ENCODE data around the gene SPDEF. TPM values are rescaled to one million over a fixed set of nuclear protein-coding genes. Genes with fewer than 3 reads are reported as not detected.
A peak's percentile ranks its signal among the peaks of the same experiment; 100 is the strongest.

Gene SPDEF
- total RNA-seq, 1 donor from 2014 or later, result not detected

GRCh38 chr6:34525431-34526175 lies 30.5 kb downstream of the SPDEF start:
- Histone ChIP-seq H3K4me1 (peaks cover 10% of the 10 kb centered on the region), H3K4me3 (no peak overlapping the region), H3K9me3 (ENCODE audit: low read depth) (no peaks in the 10 kb centered on the region), H2AFZ (replicated peaks) (peak overlapping the region; percentile 42), H3K4me2 (no peak overlapping the region), H3K27ac (no peak overlapping the region), H3K27me3 (no peaks in the 10 kb centered on the region), H3K9ac (no peak overlapping the region), H4K20me1 (ENCODE audit: low read depth) (no peaks in the 10 kb centered on the region), H3K36me3 (no peaks in the 10 kb centered on the region), H3F3A (ENCODE audit: low read depth) (peaks cover 3% of the 10 kb centered on the region), H3K79me2 (ENCODE audit: low read depth) (no peaks in the 10 kb centered on the region)
- Mint-ChIP-seq H3K4me3 (peak overlapping the region; percentile 49), H3K36me3 (no peaks in the 10 kb centered on the region), H3K9me3 (no peaks in the 10 kb centered on the region), H3K27ac (no peak overlapping the region), H3K27me3 (ENCODE audit: insufficient read depth, low read depth) (peaks cover 6% of the 10 kb centered on the region), H3K4me1 (peaks cover 8% of the 10 kb centered on the region)
- DNase-seq (ENCODE audit: low spot score), result no peak
- TF ChIP-seq CTCF (IDR thresholded peaks at IDR 0.05), result no peak
- no peak for TF ChIP-seq EZH2 (IDR thresholded peaks at IDR 0.05)
- TF ChIP-seq EZH2phosphoT487 (IDR thresholded peaks at IDR 0.05), result no peak

DNA sequence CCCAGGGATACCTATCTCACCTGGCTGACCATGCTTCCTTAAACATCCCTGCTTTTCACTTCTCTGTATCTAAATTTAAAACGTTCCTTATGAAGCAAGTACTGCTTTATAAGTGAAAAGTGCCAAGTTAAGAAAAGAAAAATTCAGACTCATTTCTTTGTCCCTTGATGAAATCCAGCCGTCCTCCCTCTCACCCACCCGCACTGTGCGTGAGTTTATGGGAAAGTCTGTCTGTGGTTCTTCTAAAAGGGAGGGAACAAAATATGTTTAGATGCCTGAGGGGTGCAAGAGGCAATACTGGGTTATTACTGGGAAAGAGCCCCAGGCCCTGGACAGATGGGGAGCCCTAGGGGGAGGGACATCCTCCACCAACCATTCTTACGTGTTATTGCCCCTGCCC lies 31.2 kb downstream of the SPDEF start:
- H3K36me3 Mint-ChIP-seq, result no peaks in the 10 kb centered on the region

GRCh38 chr6:34524499-34524898 lies 31.6 kb downstream of the SPDEF start:
- H3K36me3 Mint-ChIP-seq, result no peaks in the 10 kb centered on the region
- H3K4me1 Mint-ChIP-seq, result peaks cover 8% of the 10 kb centered on the region
- no peak overlapping the region for H3K9ac ChIP-seq
- H4K20me1 ChIP-seq (ENCODE audit: low read depth), result no peaks in the 10 kb centered on the region
- TF ChIP-seq EZH2 (IDR thresholded peaks at IDR 0.05) (no peak), CTCF (IDR thresholded peaks at IDR 0.05) (no peak), EZH2phosphoT487 (IDR thresholded peaks at IDR 0.05) (no peak)
- peaks cover 3% of the 10 kb centered on the region for H3F3A ChIP-seq (ENCODE audit: low read depth)
- H3K4me2 ChIP-seq, result no peak overlapping the region
- H3K79me2 ChIP-seq (ENCODE audit: low read depth), result no peaks in the 10 kb centered on the region
- no peak overlapping the region for H3K4me3 Mint-ChIP-seq
- no peak overlapping the region for H3K27ac ChIP-seq
- no peak for DNase-seq (ENCODE audit: low spot score)
- peaks cover 10% of the 10 kb centered on the region for H3K4me1 ChIP-seq
- no peak overlapping the region for H3K27ac Mint-ChIP-seq
- peaks cover 6% of the 10 kb centered on the region for H3K27me3 Mint-ChIP-seq (ENCODE audit: insufficient read depth, low read depth)
- no peaks in the 10 kb centered on the region for H3K36me3 ChIP-seq
- no peaks in the 10 kb centered on the region for H3K27me3 ChIP-seq
- H3K9me3 ChIP-seq (ENCODE audit: low read depth), result no peaks in the 10 kb centered on the region
- no peaks in the 10 kb centered on the region for H3K9me3 Mint-ChIP-seq
- H2AFZ ChIP-seq (replicated peaks), result no peak overlapping the region
- H3K4me3 ChIP-seq, result no peak overlapping the region

More for the DNA sequence above, 31.2 kb downstream of the SPDEF start:
- H4K20me1 ChIP-seq (ENCODE audit: low read depth), result no peaks in the 10 kb centered on the region
- no peaks in the 10 kb centered on the region for H3K27me3 ChIP-seq
- peaks cover 6% of the 10 kb centered on the region for H3K27me3 Mint-ChIP-seq (ENCODE audit: insufficient read depth, low read depth)
- no peak overlapping the region for H3K27ac Mint-ChIP-seq
- DNase-seq (ENCODE audit: low spot score), result no peak
- TF ChIP-seq CTCF (IDR thresholded peaks at IDR 0.05), result no peak
- no peak for TF ChIP-seq EZH2phosphoT487 (IDR thresholded peaks at IDR 0.05)
- TF ChIP-seq EZH2 (IDR thresholded peaks at IDR 0.05), result no peak
- no peak overlapping the region for H3K4me3 ChIP-seq
- no peaks in the 10 kb centered on the region for H3K9me3 Mint-ChIP-seq
- H3K4me1 Mint-ChIP-seq, result peaks cover 8% of the 10 kb centered on the region
- H3K79me2 ChIP-seq (ENCODE audit: low read depth), result no peaks in the 10 kb centered on the region
- H3K9ac ChIP-seq, result no peak overlapping the region
- H3K4me1 ChIP-seq, result peaks cover 10% of the 10 kb centered on the region
- H3K4me2 ChIP-seq, result no peak overlapping the region
- H3K27ac ChIP-seq, result no peak overlapping the region
- H3K4me3 Mint-ChIP-seq, result no peak overlapping the region
- H2AFZ ChIP-seq (replicated peaks), result no peak overlapping the region
- H3K9me3 ChIP-seq (ENCODE audit: low read depth), result no peaks in the 10 kb centered on the region
- H3F3A ChIP-seq (ENCODE audit: low read depth), result peaks cover 3% of the 10 kb centered on the region
- H3K36me3 ChIP-seq, result no peaks in the 10 kb centered on the region
